GM21529 (cell line): ENCODE measurements around the gene CCL20.
A peak's percentile ranks its signal among the peaks of the same experiment; 100 is the strongest.
"Not testable (repeated sequence)": the region's sequence is repeated elsewhere in the genome, so short reads cannot be mapped to it uniquely, and the experiment has no call there.

Experiments used
- ATAC-seq: cut with Tn5 transposase; IDR thresholded peaks from one replicate; pipeline ENCODE4 v1.9.1; 2021; ENCODE audit not compliant: unreplicated experiment

The CCL20 gene, protein sequence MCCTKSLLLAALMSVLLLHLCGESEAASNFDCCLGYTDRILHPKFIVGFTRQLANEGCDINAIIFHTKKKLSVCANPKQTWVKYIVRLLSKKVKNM

GRCh38 chr2:227813562-227814353, at the start of gene CCL20:
Gene CCL20, plus strand, starts transcription at chr2:227813842. Its CDS starts 70 bp downstream, at chr2:227813912.
- no peak for ATAC-seq

DNA sequence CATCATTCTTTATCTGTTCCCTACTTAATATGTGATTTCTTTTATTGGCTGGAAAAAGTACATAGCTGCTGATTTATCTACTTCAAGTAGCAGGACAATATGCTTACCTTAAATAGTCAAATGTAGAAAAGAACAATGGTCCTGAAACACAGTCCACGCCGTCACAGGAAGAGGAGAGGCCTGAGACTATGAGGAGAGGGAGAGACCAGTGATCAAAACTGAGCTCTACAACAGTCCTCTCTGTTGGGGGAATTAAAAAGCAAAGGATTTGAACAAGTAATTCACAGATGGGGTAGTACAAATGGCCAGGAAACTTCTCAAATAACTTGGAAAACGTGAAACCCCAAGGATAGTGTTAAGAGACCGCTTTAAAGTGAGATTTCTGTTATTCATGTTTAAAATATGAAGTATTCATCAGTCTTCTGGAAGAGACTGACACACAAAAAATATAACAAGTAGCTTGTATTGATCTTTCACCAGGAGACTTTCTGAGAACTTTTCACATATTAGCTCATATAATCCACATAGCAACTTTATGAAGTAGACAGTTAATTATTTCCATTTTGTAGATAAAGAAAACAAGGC, 47.8 kb upstream of the CCL20 start:
- peak; percentile 11 for ATAC-seq

- ATAC-seq, result peak; percentile 99
These were observed 47.2 kb upstream of the CCL20 start for GRCh38 chr2:227766373-227766883.

- ATAC-seq, result no peak
These were observed 45.8 kb upstream of the CCL20 start for GRCh38 chr2:227767830-227768229.

- ATAC-seq, result no peak
These were observed 41.4 kb upstream of the CCL20 start for GRCh38 chr2:227772197-227772661.

DNA sequence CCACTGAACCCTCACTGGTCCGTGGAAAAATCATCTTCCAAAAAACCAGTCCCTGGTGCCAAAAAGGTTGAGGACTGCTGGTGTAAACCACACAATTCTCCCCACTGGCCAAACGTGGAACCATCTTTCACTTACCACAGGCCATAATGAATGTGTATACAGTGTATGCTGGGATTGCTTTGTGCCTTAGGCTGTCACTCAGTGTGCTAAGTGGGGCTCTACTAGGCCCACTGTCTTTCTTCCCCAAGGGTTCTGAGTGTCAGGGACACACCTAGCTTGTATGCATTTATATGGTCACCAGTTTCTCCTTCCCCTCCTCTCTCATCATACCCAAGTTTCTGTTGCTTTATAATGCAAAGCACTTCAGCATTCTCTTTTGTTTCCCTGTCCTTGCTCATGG, 40.7 kb upstream of the CCL20 start:
- no peak for ATAC-seq

DNA sequence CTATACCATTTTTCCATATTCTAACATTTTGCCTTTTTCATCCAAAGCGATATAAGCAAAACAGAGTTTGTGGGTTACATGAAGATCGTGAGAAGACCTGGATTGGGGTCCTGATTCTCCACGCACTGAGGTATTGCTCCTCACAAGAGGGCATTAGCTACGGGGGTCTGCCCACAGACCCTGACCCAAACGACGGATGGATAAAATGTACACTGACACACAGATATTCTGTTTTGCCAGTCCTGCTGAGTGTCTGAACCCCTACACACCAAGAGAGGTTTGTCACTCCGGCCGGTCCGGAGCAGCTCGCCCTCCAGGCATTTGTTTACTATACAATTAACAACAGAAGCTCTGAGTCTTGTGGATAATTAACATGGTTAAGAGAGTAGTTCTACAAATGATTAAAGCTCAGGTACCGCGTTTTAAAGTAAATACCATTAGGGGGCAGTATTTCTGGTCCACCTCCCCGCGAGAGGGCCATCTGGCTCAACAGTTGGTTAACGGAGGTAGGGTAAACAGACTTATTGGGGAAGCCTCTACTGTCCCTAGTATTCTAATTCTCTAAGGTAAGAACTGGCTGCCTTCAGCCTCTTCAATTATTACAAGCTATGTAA, 39.5 kb upstream of the CCL20 start:
- ATAC-seq, result no peak

DNA sequence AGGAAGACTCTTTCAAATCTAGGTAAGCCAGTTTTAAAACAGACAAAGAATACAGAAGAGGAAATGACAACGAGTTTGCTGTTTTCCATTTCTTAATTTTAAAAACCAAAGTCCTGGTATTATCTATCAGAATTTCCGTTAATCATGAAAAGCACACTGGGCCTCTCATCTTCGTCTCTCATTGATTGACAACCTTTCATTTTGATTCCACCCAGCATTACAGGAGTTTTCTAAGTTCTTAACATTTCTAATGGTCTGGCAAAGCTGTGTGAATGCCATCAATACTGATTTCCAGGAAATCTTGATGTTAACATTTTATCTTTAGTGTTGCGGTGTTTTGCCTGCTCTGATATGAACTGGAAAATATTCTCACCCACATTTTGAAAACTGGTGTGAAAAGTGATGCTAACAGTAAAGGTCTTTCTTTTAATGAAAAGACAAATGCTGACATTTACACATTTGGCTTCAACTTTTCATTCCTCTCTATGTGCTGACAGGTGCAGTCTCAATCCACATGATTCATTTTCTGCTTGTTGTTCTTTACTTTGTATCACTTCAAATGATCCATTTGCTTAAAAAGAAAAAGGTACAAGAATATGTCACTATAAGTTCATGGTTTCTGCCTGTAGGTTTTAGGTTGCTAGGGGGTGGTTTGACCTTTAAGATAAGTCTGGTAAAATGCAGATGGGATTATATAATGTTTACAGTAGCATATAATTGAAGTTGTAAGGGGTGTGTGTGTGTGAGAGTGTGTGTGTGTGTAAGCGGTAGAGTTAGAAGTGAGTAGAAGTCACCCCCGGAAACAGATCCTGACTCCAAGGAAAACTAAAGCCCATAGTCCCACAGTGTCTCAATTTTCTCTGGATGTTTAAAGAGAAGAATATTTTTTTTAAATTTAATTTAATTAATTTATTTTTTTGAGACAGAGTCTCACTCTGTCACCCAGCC, 38.5 kb upstream of the CCL20 start:
- ATAC-seq, result no peak

DNA sequence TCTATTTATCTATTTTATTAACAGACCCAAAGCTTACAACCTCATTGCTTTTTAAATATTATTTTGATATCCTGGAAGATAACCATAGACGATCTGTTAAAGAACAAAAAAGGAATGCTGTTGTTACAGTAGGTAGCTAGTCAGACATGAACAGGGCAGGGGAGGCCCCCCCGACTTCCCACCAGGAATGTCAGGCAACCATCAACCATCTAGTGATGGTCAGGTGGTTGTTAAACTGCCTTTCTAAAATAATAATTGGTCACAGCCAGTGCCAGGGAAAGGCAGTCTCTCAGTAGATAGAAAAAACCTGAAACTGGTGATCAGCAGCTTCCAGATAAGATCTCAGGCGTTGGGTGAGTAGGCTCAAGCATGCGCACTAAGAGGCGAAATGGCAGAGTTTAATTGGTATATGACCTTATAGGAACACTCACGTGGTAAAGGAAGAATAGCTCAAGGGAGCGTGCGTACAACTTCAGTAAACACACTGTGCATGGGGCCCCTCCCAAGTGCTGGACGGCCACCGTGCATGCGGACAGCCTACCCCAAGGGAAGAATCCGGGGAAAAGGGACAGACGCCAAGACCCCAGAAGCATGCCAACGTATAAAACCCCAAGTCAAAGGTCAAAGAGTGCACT, 32.5 kb upstream of the CCL20 start:
- ATAC-seq, result no peak

- no peak for ATAC-seq
These were observed 31.8 kb upstream of the CCL20 start for GRCh38 chr2:227781841-227782240.

GRCh38 chr2:227782804-227783203, 30.8 kb upstream of the CCL20 start:
- peak; percentile 43 for ATAC-seq

- peak; percentile 97 for ATAC-seq
These were observed 30.1 kb upstream of the CCL20 start for GRCh38 chr2:227783404-227784138.

GRCh38 chr2:227785293-227785692, 28.3 kb upstream of the CCL20 start:
- ATAC-seq, result no peak

GRCh38 chr2:227788561-227789018, 25.1 kb upstream of the CCL20 start:
- ATAC-seq, result no peak

DNA sequence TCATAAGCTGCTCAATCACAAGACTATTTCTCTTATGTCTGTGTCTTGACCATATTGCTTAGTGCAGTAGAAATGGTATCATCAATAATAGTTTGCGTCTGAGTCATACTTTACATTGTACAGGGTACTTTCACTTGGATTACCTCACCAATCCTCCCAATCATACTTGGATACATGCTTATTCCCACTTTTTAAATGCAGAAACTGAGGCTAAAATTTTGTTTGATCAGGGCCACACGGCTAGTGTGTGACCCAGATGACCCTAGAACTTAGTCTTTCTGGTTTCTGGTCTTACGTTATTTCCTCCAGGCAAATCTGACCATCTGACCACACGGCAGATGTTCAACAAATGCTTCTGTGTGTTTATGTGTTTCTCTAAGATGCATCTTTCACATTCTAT, 23.8 kb upstream of the CCL20 start:
- ATAC-seq, result no peak

DNA sequence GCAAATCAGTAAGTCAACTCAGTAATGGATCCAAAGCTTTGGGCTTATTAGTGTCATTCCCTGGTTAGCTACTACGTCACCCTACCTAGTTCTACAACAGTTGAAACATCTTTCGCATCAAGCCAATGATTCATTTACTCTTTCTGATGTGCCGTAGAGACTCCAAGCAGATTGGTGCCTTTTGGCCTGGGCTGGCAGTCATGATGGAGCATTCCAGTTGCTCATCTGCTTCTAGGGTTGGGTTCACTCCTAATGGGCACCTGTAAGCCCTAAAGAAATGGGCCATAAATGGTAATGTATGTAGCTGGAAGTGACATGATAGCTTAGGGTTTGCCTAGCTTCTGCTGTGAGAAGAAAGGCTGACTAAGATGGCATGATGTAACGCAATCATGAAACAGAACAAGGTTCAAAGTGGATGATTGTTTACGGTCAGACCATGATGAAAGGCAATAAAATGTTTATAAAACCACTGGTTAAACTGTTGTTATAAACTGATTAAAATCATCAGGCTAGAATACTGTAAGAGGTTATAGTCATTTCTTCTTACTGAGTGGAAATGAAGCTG, 20.4 kb upstream of the CCL20 start:
- ATAC-seq, result no peak

DNA sequence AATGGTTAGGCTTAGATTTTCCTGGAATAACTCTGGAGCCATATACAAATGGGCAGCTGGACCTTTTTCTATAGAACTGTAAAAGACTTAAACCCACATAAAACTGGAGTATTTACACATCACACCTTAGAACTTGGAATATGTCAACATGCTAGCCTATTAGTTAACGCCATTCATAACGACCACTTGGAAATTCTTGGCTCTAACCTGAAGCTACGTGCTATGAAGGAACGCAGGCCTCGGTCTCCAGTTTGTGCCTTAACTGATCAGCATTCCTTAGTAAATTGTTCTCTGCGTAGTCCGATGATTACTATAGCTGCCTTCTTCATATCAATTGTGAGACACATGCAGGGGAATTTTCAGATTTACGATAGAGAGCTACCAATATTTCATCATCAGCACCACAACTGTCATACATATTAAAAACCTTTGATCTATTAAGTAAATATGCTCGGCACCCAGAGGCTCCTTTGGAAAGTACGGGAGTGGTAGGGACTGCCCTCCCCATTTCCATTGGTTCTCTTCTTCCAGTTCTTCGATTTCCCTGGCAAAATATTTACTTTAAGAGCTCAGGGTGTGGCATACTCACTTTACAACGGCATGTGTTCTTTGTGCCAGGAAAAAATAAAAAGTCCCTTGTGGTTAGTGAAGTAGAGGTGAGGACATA, 17.5 kb upstream of the CCL20 start:
- no peak for ATAC-seq

DNA sequence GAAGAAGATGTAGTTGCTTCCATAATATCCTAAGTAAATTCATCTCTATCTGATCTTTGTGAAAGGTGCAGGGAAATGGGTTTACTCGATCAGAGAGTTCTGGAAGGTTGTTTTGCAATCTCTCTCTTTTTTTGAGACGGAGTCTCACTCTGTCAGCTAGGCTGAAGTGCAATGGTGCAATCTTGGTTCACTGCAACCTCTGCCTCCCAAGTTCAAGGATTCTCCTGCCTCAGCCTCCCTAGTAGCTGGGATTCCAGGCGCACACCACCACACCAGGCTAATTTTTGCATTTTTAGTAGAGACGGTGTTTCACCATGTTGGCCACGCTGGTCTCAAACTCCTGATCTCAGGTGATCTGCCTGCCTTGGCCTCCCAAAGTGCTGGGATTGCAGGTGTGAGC, 16.9 kb upstream of the CCL20 start:
- ATAC-seq, result not testable (repeated sequence)
